KOPT-K1 (cell line): ENCODE results near the gene NKX2-3.

Source experiments
- H3K27ac ChIP-seq: fragments of 200-600 bp; sonication (generic); 2 replicates; pipeline ENCODE4 v1.5.1; 2016; ENCODE audit warnings: antibody characterized with exemption, mild to moderate bottlenecking, low read depth, low read length; ENCODE audit not compliant: poor library complexity, severe bottlenecking
- H3K36me3 ChIP-seq: fragments of 200-600 bp; sonication (generic); 2 replicates; pipeline ENCODE4 v1.5.1; 2017; ENCODE audit warnings: antibody characterized with exemption, mild to moderate bottlenecking, low read length, moderate library complexity; ENCODE audit not compliant: insufficient read depth
- H3K9me3 ChIP-seq: fragments of 200-600 bp; sonication (generic); 2 replicates; pipeline ENCODE4 v1.5.1; 2017; ENCODE audit warnings: antibody characterized with exemption, low read length, mild to moderate bottlenecking; ENCODE audit not compliant: insufficient read depth, poor library complexity, severe bottlenecking

NKX2-3 gene

DNA sequence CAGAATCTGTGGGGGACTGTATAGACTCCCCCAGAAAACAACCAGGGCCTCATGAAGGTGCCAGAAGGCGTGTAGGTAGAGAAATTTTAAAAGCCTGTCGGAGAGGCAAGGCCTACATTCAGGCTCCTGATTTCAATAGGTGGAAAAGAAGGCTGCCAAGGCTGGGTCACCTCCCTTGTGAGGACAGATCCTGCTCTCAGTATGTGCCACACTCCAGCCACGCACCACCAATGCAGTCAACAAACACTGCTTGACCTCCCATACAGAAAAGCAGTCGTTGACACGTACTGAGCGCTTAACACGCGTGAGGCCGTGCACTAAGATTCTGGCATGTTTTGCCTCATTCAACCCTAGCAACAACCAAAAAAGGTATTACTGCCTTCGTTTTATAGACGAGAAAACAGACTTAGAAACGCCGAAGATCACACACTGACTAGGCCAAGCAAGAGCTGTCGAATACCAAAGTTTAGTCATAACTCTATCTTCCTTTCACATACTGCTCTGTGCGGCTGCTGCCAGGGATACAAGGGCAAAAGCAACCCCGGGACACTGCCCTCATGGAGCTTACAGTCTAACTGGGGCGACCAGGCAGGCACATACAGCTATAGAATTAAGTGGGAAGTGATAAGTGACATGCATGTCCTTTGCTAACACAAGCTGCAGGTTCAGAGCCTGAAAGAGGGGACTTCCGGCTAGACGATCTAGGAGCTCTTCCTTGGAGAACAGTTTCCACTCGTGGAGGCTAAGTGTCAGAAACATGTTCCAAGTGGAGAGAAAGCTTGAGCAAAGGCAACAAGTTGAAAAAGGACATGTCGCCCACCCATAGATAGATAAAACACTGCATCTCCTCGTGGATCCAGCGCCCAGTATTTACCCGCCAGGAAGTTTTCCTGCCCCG, 797 bp upstream of the NKX2-3 start:
- no peaks in the 10 kb centered on the region for H3K36me3 ChIP-seq
- H3K27ac ChIP-seq = no peak overlapping the region
- peaks cover 8% of the 10 kb centered on the region for H3K9me3 ChIP-seq

DNA sequence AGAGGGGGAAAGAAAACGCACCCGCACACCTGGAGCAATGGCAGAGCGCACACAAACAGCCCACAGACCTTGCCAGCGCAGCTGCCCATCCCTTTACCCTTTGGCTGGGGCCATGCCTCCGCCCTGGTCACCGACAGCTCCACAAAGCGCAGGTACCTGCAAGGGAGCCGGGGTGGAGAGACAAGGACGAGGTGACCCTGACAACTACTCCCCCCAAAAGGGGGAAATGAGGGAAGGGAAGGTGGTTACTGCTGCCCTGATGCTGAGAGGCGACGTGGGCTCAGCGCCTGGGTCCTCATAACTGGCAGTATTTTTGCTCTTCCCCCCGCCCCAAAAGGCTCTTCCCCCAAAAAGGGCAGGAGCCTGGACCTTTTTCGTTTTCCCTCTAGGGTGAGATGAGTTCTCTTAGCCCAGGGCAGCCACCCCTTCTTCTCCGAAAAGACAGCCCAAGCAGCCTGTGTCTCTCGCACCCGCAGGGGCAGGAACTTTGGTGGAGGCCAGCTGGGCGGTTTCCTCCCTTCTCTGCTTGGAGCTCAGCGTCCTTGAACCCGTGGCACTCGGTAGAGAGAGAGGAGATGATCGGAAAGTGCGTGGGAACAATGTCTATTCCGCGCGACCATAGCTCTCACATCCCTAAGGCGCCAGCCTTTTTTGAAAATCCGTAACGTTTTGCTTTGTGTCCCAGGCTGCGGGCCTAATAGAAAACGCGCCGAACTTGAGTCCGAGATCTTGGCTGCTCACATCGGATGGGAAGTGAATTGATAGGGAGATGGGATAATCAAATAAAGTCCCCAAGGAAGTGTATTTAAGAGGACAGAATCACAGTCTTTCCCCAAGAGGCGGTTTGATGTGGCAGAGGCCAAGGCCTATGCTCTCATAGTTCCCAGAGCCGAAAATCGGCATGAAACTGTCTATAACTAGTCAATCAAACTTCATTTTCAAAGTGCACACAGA, 1.0 kb downstream of the NKX2-3 start:
- no peaks in the 10 kb centered on the region for H3K36me3 ChIP-seq
- peaks cover 8% of the 10 kb centered on the region for H3K9me3 ChIP-seq
- no peak overlapping the region for H3K27ac ChIP-seq

DNA sequence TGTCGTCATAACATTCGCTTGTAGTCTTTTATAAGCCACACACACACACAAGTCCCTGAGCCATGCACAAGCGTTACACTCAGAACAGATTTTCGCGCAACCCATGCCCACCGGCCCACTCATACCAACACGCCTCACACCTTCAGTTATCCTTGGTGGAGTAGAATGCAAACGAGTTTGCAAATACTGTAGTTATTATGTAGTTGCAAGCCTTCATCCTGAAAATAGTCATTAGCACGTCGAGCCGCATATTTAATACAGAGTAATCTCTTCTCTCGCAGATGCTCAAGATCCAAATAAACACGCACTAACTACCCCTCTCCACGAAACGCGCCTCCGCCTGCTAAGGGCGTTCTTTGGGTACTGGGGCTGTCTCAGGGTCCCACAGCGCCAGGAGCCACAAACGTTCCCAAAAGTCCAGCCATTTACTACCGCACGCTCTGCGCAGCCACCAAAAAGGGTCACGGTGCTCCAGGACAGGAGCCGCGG, 1.8 kb downstream of the NKX2-3 start:
- H3K27ac ChIP-seq = no peak overlapping the region
- no peaks in the 10 kb centered on the region for H3K36me3 ChIP-seq
- peaks cover 8% of the 10 kb centered on the region for H3K9me3 ChIP-seq

DNA sequence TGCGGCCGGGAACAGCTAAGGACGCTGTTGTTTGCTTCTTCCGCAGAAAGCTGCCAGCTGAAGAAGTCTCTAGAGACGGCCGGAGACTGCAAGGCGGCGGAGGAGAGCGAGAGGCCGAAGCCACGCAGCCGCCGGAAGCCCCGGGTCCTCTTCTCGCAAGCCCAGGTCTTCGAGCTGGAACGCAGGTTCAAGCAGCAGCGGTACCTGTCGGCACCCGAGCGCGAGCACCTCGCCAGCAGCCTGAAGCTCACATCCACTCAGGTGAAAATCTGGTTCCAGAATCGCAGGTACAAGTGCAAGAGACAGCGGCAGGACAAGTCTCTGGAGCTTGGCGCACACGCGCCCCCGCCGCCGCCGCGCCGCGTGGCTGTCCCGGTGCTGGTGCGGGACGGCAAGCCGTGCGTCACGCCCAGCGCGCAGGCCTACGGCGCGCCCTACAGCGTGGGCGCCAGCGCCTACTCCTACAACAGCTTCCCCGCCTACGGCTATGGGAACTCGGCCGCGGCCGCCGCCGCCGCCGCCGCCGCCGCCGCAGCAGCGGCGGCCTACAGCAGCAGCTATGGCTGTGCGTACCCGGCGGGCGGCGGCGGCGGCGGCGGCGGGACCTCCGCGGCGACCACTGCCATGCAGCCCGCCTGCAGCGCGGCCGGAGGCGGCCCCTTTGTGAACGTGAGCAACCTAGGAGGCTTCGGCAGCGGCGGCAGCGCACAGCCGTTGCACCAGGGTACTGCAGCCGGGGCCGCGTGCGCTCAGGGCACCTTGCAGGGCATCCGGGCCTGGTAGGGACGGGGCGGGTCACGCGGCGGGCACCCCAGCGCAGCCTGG, 2.4 kb downstream of the NKX2-3 start:
- Histone ChIP-seq H3K27ac (no peak overlapping the region), H3K9me3 (peaks cover 8% of the 10 kb centered on the region), H3K36me3 (no peaks in the 10 kb centered on the region)

DNA sequence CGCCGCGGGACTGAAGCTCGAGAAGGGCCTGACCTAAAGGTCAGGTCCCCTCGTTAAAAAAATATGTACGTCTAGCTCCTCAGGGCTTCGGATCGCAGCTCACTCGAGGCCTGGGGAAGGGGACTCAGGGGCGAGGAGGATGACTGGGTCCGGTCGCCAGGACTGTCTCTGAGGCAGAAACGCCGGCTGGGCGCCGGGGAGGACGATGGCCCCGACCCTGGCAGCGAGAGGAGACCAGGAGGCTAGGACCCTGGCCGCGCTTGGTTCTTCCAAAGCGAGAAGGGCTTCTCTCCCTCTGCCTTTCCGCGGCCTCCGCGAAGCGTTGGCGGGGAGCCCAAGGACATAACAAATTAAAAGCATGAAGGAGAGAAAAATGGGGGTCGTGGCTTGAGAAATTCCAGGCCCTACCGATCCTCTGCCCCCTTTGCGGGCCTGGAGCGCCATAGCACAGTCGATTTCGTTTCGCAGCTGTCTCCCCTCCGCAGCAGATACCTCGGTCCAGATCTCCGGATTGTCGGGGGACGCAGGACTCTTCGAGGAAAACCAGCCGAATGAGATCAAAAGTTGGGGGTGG, 3.1 kb downstream of the NKX2-3 start:
- no peaks in the 10 kb centered on the region for H3K36me3 ChIP-seq
- H3K9me3 ChIP-seq = peaks cover 8% of the 10 kb centered on the region
- H3K27ac ChIP-seq = no peak overlapping the region

DNA sequence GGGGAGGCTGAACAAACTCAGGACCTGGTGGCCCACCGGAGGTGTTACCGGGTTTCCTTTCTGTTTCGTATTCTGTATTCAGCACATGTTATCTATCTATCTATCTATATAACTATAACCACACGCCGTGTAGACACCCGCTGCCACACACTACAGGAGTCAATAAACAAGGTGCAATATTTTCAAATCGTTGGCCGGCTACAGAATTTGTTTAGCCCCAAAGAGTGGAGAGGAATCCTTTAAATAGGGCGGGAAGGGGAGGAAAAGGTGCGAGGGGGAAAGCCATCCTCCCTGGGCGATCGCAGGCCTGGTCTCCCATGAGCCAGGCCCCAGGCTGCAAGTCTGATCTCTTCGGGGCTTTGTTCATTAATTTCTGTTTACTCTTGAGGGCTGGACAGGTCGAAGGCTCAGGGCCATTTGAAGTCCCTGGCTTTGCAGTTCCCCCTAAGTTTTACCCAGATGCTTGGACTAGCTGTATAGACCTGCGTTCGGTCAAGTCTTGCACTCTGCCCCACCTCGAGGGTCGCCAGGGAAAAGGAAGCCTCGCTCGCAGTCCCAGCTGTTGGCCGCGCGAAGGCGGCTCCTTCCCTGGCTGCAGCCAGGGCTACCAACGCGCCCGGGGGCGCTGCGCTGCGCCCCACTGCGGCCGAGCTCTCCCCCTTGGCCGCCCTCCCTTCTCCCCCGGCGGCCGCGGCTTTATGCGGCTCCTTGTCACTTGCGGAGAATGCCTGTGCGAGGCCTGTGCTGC, 3.8 kb downstream of the NKX2-3 start:
- no peaks in the 10 kb centered on the region for H3K36me3 ChIP-seq
- peaks cover 8% of the 10 kb centered on the region for H3K9me3 ChIP-seq
- no peak overlapping the region for H3K27ac ChIP-seq

DNA sequence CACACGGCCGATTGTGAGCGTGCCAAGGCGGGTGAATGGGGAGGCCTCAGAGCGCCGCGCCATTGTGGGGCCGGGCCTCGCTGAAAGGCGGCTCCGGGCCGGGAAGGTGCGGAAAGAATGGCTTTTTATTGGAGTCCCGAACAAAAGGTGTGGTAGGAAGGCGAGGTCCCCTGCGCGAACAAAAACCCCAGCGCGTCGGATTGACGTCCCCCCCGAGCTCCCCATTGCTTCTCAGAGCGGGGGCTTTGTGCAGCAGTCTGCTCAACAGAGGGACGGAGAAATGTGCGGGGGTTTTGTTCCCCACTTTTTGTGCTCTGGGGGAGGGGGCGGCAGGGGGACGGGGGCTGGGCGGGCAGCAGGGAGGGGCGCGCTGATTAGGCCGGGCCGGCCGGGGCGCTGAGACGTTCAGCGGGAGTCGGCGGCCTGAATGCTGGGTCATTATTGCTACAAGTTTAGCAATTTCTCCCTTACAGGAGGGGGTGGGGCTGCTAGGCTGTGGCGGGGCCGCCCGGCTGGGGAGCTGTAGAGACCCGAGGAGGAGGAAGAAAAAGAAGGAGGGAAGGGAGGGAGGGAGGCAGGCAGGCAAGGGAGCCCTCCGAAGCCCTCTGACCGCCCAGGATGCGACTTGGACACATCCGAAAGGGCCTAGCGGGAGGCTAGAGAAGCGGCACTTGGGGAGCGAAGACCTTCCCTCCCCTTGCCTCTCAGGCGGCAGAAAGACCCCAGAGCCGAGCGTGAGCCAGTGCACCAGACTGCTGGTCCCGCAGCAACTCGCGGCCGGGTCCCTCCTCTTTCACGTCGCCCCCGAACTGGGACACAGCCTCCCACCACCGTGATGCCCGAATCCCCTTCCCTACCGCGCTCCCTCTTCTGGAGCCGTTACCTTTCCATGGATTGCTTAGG, 4.6 kb downstream of the NKX2-3 start:
- H3K36me3 ChIP-seq = no peaks in the 10 kb centered on the region
- H3K9me3 ChIP-seq = peaks cover 4% of the 10 kb centered on the region
- H3K27ac ChIP-seq = no peak overlapping the region

DNA sequence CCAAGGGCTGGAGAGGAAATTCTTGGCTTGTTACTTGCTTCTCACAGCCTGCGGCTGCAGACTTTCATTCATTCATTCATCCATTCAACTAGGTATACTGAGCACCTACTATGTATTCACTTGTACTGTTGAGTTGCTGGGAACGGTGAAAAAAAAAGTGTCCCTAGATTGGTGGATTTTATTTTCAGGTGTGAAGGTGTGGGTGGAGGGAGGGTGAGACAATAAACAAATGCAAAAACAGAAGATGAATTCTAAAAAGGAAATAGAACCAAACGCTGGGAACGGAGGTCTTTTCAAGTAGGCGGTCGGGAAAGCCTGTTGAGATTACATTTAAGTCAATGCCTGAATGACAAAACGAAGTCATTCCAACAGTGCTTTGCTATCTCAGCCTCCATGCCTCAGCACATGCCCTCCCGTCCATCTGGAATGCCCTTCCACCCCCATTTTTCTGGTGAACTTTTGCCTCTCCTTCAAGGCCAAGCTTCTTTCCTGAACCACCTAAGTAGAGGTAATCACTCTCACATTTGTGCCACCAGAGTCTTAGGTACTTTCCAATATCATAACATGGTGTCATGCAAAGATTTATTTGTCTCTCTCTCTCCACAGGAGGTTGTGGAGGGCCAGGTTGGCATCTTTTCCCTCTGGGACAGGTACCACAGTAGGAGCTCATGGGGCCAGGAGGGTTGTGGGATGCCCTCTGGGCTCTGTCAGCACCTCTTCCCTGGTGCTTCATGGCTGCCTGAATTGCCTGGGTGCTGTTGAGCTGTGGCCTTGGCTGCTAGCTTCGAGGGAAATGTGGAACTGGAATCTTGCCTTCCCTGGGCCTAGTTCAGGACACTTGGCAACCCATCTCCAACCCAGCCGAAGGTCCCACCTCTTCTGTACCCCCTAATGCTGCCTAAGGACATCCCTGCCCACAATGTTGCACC, 5.5 kb downstream of the NKX2-3 start:
- H3K36me3 ChIP-seq = no peaks in the 10 kb centered on the region
- no peak overlapping the region for H3K27ac ChIP-seq
- H3K9me3 ChIP-seq = no peaks in the 10 kb centered on the region

DNA sequence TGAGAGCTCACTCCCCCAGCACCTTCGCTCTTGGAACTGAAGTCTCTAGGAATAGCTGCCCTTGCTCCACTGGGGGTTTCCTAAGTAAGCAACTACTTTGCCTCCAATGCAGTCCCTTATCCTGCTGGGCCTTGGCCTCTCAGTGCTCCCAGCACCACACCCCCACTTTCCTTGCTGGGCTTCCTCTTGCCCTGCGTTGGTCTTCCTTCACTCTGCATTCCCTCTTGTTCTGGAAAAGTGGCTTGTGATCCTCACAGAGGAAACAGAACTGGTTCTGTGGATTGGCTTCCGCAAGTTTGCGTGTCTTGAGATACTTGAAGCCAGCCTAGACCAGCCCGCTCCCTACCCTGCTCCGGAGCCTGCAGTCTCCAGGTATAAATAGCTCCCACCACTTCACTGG, 6.4 kb downstream of the NKX2-3 start:
- no peak overlapping the region for H3K27ac ChIP-seq
- H3K9me3 ChIP-seq = no peaks in the 10 kb centered on the region
- no peaks in the 10 kb centered on the region for H3K36me3 ChIP-seq

DNA sequence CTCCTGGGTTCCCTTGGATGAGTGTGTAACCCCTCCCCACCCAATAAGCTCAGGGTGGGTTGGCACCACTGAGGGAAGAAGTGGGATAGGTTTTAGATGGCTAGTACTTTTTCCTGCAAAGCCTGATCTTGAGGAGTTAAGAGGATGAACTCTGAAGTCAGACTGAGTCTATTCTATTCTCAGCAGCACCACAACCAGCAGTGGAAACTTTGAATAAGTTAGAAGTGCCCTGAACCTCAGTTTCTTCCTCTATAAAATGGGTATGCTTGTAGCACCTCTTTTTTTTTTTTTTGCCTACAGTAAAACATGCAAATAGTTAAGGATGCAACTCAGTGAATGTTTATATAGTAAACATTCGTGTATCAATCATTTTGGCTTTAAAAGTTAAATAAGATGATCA, 7.1 kb downstream of the NKX2-3 start:
- no peaks in the 10 kb centered on the region for H3K9me3 ChIP-seq

DNA sequence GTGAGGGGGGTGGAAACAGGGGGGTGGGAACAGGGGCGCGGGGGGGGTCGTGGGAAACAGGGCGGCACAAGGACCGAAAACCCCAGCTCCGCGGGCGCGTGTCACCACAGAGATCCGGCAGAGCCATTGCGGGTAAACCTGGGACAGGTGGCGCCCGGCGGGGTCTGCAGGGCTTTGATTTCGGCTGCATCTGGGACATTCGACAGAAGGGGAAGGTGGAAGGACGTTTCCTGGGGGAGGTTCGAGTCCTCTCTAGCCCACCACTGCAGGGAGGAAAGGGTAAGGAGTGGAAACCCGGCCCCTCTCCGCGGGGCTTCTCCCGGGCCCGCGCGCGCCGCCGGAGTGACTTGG, 7.5 kb downstream of the NKX2-3 start:
- Histone ChIP-seq H3K9me3 (no peaks in the 10 kb centered on the region), H3K27ac (no peak overlapping the region), H3K36me3 (no peaks in the 10 kb centered on the region)

More for the DNA sequence above, 7.1 kb downstream of the NKX2-3 start:
- Histone ChIP-seq H3K27ac (no peak overlapping the region), H3K36me3 (no peaks in the 10 kb centered on the region)
